Left ventricle myocardium inferior (tissue), 1 donor: ENCODE data around the gene POFUT2. TPM values are rescaled to one million over a fixed set of nuclear protein-coding genes. Genes with fewer than 3 reads are reported as not detected.

Experiments used
- DNase-seq: peaks from one replicate; pipeline ENCODE4 v3.0.0-alpha.2; 2020
- H3K27ac ChIP-seq: fragments of 200-600 bp; replicated peaks from 2 replicates; pipeline ENCODE4 v1.8.0; 2021
- H3K27me3 ChIP-seq: fragments of 200-600 bp; 2 replicates; pipeline ENCODE4 v1.8.0; 2021; ENCODE audit warnings: low read depth
- H3K36me3 ChIP-seq: fragments of 200-600 bp; 2 replicates; pipeline ENCODE4 v1.8.0; 2021
- H3K4me1 ChIP-seq: fragments of 200-600 bp; 2 replicates; pipeline ENCODE4 v1.8.0; 2021
- H3K4me3 ChIP-seq: fragments of 200-600 bp; 2 replicates; pipeline ENCODE4 v1.8.0; 2021; ENCODE audit warnings: mild to moderate bottlenecking, moderate library complexity
- H3K9me3 ChIP-seq: fragments of 200-600 bp; replicated peaks from 2 replicates; pipeline ENCODE4 v1.8.0; 2021
- intact Hi-C: fragments of 100-400 bp; cut with micrococcal nuclease; formaldehyde crosslinking; loops from one replicate; pipeline ENCODE4 v1.11.0; 2022
- total RNA-seq: library from RNA; stranded (reverse); fragmentation: NEBNext Ultra II Directional; extraction: Animal tissue kit (Norgen Biotek cat#: 25700); gene quantifications from one replicate; pipeline ENCODE4 v1.2.1, GENCODE V29; 2021
- TF ChIP-seq, protein P1 (sequence below): fragments of 200-600 bp; IDR thresholded peaks from 2 replicates; pipeline ENCODE4 v1.8.0; 2021; ENCODE audit warnings: antibody characterized with exemption, mild to moderate bottlenecking, borderline replicate concordance
- donor health status: DM: no; HTN: yes; CAD: no; lungs with severe emphysema.

The POFUT2 gene
- total RNA-seq, 1 donor from 2014 or later, result 20.9 TPM

DNA sequence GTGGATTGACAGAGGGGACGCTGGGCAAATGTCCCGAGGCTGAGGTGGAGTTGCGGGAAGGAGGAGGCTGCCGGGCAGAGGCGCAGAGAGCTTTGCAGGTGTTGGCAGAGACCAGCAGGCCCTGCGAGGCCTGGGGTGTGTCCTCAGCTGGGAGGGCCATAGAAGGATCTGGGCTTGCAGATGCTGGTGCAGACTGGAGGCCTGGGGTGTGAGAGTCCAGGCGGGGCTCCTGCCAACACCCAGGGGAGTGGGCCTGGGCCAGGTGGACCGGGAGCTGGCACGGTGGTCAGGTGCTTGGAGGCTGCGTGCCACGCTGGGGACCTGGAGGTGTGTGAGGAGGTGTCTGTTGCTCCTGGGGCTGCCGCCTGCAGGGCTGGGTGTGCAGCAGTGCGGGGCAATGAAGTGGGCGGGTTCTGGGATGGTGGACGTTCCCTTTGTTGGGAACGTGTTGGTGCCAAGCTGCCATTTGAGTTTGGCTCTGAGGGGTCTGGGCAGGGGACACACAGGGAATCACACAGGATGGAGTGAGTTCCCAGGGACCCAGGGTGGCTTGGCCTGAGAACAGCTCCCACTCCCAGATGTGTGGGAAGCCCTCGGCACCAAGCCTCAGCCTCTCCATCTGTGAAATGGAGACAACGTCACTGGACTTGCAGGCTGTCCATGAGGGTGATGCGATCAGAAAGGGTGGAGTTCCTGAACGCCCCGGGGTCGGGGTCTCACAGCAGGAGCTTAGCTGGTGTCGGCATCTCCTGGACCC, 39.9 kb upstream of the POFUT2 start:
- H3K4me3 ChIP-seq, result no peak overlapping the region
- no peak overlapping the region for H3K27ac ChIP-seq
- peaks cover 31% of the 10 kb centered on the region for H3K4me1 ChIP-seq
- DNase-seq, result peak; percentile 13
- H3K9me3 ChIP-seq, result no peaks in the 10 kb centered on the region
- no peaks in the 10 kb centered on the region for H3K36me3 ChIP-seq
- H3K27me3 ChIP-seq, result no peaks in the 10 kb centered on the region
- intact Hi-C loops, result no loop called here
- TF ChIP-seq, protein P1, sequence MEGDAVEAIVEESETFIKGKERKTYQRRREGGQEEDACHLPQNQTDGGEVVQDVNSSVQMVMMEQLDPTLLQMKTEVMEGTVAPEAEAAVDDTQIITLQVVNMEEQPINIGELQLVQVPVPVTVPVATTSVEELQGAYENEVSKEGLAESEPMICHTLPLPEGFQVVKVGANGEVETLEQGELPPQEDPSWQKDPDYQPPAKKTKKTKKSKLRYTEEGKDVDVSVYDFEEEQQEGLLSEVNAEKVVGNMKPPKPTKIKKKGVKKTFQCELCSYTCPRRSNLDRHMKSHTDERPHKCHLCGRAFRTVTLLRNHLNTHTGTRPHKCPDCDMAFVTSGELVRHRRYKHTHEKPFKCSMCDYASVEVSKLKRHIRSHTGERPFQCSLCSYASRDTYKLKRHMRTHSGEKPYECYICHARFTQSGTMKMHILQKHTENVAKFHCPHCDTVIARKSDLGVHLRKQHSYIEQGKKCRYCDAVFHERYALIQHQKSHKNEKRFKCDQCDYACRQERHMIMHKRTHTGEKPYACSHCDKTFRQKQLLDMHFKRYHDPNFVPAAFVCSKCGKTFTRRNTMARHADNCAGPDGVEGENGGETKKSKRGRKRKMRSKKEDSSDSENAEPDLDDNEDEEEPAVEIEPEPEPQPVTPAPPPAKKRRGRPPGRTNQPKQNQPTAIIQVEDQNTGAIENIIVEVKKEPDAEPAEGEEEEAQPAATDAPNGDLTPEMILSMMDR, result no peak

DNA sequence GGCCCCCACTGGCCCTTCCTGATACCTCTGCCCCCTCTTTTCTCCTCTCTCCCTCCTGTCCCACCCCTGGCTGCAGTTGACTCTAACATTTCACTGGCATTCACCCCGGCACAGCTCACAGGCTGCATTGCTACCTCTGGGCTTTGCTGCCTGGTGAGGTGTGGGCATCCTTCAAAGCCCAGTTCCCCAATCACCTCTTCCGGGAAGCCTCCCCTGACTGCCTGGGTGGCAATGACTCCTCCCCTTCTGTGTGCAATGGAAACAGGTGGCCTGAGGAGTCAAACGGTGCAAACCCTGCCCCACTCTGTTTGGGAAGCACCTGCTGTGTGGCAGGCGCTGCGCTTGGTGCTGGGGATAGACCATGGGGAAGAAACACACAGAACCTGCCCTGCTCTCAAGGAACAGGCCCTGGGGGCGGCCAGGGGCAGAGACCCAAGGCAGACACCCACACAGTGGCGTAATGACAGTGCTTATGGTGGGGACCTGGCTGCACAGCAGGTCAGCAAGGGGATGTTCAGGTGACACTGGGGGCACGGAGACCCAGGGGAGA, 39.3 kb upstream of the POFUT2 start:
- TF ChIP-seq, protein P1, result no peak
- Histone ChIP-seq H3K4me1 (peaks cover 35% of the 10 kb centered on the region), H3K4me3 (no peak overlapping the region), H3K27ac (no peak overlapping the region), H3K36me3 (no peaks in the 10 kb centered on the region), H3K27me3 (no peaks in the 10 kb centered on the region), H3K9me3 (no peaks in the 10 kb centered on the region)
- intact Hi-C loops, result no loop called here
- peak; percentile 3 for DNase-seq

DNA sequence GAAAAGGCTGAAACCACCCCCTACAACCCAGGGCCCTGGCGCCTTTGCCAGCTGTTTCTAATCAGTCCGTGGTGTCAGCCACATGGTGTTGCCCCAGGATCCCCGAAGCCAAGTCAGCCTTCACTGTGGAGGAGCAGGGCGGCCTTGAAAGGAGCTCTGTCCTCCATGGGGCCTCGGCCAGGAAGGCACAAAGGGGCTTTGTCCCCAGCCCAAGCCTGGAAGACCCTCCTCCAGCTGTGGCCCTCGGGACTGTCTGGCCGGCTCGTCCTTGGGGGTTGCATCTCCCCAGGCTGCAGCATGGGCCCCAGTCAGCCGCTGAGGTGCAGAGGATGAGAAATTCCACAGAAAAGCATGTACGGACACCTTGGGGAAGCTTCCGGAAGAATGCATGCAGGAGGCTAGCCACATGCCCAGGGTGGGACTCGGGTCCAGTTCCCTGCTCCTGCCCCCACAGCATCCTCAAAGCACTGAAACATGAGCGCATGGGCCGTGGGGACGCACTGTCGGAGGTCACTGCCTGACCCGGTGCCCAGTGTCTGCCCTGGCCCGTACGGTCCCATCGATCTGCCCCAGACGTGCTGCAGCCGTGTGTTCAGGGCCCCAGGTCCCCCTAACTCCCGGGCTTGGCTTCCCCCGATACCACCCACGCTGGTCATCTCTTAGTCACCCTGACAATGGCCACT, 38.6 kb upstream of the POFUT2 start:
- Histone ChIP-seq H3K36me3 (no peaks in the 10 kb centered on the region), H3K4me1 (peaks cover 36% of the 10 kb centered on the region), H3K9me3 (no peaks in the 10 kb centered on the region), H3K4me3 (no peak overlapping the region), H3K27ac (no peak overlapping the region), H3K27me3 (no peaks in the 10 kb centered on the region)
- TF ChIP-seq, protein P1, result no peak
- DNase-seq, result peak; percentile 16
- intact Hi-C loops, result no loop called here

DNA sequence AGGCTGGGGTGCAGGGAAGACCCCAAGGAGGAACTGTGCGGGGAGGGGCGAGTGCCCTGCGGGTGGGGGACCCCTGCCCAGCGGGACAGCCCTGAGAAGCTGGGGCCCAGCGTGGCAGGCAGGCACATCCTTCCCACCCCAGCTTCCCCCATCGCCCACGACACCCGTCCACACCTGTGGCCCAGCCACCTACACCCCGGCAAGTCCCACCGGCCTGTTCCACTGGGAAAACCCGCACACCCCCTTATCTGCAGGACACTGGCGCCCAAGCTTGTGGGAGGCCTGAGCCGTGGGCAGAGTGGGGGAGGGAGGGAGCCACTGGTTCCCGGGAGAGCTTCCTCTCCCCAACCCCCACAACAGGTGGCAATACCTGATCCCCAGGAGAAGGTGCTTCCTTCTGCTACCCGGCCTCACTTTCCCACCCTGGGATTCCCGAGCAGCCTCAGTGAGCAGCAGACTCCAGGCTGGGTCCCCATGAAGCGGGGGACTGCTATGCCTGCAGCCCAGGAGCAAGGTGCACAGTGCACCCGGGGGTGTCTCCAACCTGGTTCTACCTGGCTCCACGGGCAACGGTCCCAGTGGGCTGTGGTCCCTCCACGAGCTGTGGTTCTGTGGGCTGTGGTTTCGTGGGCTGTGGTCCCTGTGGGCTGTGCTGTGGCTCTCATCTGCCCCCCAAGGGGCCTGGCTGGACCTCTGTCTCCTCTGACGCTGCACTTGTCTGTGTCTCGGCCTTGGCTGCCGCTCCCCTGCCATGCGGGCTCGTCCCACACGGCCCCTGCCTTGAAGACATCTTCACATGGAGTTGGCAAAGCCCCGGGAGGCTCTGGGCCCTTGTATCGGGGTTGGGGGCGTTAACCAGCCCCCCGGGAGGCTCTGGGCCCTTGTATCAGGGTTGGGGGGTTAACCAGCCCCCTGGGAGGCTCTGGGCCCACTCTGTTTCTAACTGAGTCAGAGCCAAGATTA, 37.8 kb upstream of the POFUT2 start:
- Histone ChIP-seq H3K27ac (no peak overlapping the region), H3K4me3 (no peak overlapping the region), H3K4me1 (peaks cover 45% of the 10 kb centered on the region), H3K27me3 (no peaks in the 10 kb centered on the region), H3K9me3 (no peaks in the 10 kb centered on the region), H3K36me3 (no peaks in the 10 kb centered on the region)
- intact Hi-C loops, result no loop called here
- peak; percentile 13 for DNase-seq
- TF ChIP-seq, protein P1, result no peak

DNA sequence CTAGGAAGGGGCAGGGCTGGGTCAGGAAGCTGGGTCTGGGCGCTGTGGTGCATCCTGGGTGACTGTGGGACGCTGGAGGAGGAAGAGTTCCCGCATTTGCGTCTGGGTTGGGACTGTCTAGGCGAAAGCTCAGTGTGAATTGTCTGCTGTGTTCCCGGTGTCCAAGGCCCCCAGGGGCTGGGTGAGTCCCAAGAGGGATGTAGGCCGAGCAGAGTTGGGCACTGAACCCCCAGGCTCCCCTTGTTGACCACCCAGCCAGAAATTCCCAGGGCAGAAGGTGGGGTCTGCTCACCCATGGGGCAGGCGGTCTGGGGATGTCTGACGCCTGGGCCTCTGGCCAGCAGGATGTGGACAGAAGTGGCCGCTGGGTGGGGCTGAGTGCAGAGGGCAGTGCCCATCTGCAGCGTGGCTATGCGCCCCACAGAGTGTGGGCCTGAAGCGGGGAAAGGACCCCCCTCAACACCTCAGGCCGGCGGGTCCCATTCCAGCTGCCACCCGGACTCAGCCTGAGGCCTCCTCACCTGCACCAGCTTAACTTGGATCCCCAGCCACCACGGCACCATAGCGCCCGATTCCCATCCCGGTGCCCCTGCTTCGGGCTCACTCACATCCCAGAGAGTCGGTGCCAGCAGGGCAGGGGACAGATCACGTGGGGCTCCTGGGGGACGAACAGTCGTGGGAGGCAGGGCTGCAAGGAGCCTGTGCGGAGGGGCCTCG, 37.0 kb upstream of the POFUT2 start:
- intact Hi-C loops, result no loop called here
- peaks cover 48% of the 10 kb centered on the region for H3K4me1 ChIP-seq
- H3K9me3 ChIP-seq, result no peaks in the 10 kb centered on the region
- H3K27ac ChIP-seq, result no peak overlapping the region
- no peaks in the 10 kb centered on the region for H3K27me3 ChIP-seq
- no peak overlapping the region for H3K4me3 ChIP-seq
- H3K36me3 ChIP-seq, result no peaks in the 10 kb centered on the region
- peak; percentile 20 for DNase-seq
- TF ChIP-seq, protein P1, result peak; percentile 16
